Suppressor macrophage treated with lipopolysaccharide for 1 hour (primary cell): ENCODE results near the gene ODAD2.
"Not testable (repeated sequence)": the region's sequence is repeated elsewhere in the genome, so short reads cannot be mapped to it uniquely, and the experiment has no call there.

Experiments
- DNase-seq, 3 donors: peaks; one replicate each; pipeline ENCODE4 v3.0.0-alpha.2; 2020 to 2022

Gene ODAD2

GRCh38 chr10:27958383-27958782, 40.5 kb downstream of the ODAD2 start:
- DNase-seq = not testable (repeated sequence)

GRCh38 chr10:27950242-27950564, 48.7 kb downstream of the ODAD2 start:
- DNase-seq = no peak

DNA sequence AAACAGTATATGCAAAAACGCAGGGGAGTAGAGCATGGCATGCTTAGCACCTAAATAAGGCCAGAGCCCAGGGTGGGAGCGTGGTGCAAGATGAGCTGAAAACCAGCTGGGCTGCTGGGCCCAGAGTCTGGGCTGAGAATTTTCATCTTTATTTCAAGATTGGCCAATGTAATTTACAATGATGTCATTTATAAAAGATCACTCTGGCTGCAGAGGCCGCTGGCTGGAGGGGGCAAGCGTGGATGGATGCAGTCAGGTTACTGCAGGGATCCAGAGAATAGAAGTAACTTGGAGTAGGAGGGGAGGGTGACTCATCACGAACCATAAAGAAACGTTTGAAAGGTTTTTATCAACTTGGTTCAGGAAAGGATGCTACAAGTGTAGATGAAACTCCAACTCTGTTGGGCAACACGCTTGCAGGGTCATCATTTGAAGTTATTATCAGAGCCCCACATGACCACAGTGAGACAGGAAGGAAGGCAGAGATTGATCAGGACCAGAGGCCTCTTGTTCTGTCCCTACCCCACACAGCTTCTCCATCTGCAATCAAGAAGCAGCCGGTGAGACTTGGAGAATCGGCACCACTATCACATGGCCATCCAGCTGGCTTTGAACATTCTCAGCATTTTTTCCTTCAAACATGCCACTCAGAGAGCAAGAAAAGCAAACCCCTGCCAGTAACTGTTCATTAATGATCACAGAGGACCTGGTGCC, 49.2 kb downstream of the ODAD2 start:
- DNase-seq = no peak

- no peak for DNase-seq
Measured at GRCh38 chr10:27948186-27948585, 50.7 kb downstream of the ODAD2 start.

DNA sequence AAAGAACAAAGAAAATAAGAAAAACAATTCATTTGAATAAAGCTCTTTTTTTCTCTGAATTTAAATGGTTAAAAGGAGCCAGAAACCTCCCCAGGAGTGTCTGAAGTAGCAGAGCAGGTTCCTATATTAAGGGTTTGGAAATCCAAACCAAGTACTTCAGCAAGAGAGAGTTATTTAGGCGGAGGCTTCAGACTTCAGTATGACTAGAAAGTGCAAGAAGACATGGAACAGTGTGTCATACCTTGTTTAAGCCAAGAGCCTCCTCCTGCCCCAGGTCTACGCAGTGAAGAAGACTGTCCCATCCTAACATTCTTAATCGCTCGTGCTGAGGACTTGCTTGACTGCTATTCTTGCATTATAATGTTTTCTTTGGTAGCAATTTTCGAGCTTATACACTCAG, 51.3 kb downstream of the ODAD2 start:
- no peak for DNase-seq

DNA sequence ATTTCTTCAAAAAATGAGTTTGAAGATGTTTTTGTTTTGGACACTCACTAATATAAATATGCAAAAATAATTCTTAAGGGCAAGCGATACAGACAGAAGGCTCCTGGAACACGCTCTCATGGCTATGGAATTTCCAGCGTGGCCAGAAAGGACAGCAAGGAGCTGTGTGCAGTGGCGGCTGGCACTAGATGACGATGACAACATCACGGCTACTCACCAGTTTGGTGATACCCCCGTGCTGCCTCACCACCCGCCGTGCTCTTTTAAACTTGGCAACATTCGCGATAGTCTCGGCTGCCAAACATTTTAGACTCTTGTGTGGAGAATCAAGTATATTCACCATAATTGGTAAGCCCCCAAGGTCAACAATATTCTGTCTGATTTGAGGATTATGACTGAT, 54.9 kb downstream of the ODAD2 start:
- DNase-seq = no peak

GRCh38 chr10:27914888-27915287, 84.0 kb downstream of the ODAD2 start:
- no peak for DNase-seq

GRCh38 chr10:27912231-27912630, 86.6 kb downstream of the ODAD2 start:
- no peak for DNase-seq

DNA sequence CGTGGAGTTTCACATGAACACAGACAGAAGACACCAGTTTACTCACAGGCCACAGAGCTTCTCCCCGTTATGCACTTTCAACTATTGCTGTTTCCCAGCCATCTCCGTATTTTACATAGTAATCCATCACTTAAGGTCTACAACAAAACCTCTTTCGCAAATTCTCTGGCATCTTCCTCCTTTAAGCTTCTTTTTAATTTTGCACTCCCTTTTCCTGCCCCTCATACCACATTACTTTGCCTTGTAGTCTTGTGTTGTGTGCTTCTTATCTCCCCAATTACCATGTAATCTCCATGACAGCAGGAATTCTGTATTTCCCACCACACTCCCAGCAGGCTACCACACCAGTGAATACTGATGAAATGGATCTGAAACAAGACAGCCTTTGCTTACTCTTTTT, 87.3 kb downstream of the ODAD2 start:
- no peak for DNase-seq

- no peak for DNase-seq
Measured at GRCh38 chr10:27911011-27911410, 87.9 kb downstream of the ODAD2 start.

- DNase-seq = no peak
Measured at GRCh38 chr10:27908231-27908630, 90.6 kb downstream of the ODAD2 start.

- DNase-seq = not testable (repeated sequence)
Measured at GRCh38 chr10:27899485-27899884, 99.4 kb downstream of the ODAD2 start.

- DNase-seq = no peak
Measured at GRCh38 chr10:27899058-27899457, 99.8 kb downstream of the ODAD2 start.

- DNase-seq = no peak
Measured at GRCh38 chr10:27893358-27893954, 105.4 kb downstream of the ODAD2 start.

GRCh38 chr10:27890971-27891370, 107.9 kb downstream of the ODAD2 start:
- no peak for DNase-seq

DNA sequence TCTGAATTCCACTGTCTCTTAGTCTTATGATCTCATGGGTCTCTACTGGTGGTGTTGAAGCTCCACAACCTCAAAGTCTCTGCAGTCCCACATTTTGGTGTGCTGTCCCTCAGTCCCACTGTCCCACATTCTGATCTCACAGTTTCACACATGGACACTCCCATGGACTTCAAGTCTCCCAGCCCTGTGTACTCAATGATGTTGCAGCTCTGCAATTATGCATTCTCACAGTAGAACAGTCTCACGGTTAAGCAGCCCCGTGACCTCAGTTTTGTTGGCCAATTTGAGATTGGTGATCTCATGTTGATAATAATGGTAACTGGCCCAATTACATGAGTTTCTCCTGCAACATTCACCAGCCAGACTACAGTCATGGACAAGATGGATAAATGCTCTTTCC, 109.4 kb downstream of the ODAD2 start:
- no peak for DNase-seq

GRCh38 chr10:27884185-27884641, 114.7 kb downstream of the ODAD2 start:
- peak in 2 of 3 donors; percentile 6 to 7 for DNase-seq

DNA sequence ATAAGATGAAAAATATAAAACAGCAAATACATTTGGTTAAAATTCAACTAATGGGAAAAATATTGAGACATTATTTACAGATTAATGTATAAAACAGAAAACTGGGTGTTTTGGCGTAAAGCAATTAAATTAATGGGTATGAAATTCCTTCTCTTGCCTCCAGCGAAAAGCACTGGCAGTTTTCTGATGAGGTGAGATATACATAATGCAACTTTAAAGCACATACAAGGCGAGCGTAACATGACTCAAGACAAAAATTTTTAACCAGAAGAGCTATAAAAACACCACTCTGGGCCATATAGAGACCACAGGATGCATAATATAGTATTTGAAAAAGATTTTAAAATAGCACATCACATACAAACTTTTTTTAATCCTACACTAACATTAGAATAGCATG, 120.6 kb downstream of the ODAD2 start:
- DNase-seq = no peak

- DNase-seq = no peak
Measured at GRCh38 chr10:27865221-27865635, 133.7 kb downstream of the ODAD2 start.

GRCh38 chr10:27861781-27862180, 137.1 kb downstream of the ODAD2 start:
- no peak for DNase-seq

- DNase-seq = no peak
Measured at GRCh38 chr10:27857616-27858015, 141.3 kb downstream of the ODAD2 start.

- peak; percentile 55 to 66 (median 60) for DNase-seq
Measured at GRCh38 chr10:27844223-27844622, 154.7 kb downstream of the ODAD2 start.

GRCh38 chr10:27838901-27839300, 160.0 kb downstream of the ODAD2 start:
- DNase-seq = no peak

- DNase-seq = no peak
Measured at GRCh38 chr10:27838361-27838760, 160.5 kb downstream of the ODAD2 start.

GRCh38 chr10:27834476-27834875, 164.4 kb downstream of the ODAD2 start:
- no peak for DNase-seq
